Measurements from ENCODE around the gene CD44.

GRCh38 chr11:35144136-35144741, 5.3 kb downstream of the CD44 start:
- no peak for TF ChIP-seq CTCF (IDR thresholded peaks at IDR 0.05)
- TF ChIP-seq POLR2A (IDR thresholded peaks at IDR 0.05), result no peak

All from right lobe of liver (tissue), 4 donors.